ENCODE results near the gene ZRANB3.

DNA sequence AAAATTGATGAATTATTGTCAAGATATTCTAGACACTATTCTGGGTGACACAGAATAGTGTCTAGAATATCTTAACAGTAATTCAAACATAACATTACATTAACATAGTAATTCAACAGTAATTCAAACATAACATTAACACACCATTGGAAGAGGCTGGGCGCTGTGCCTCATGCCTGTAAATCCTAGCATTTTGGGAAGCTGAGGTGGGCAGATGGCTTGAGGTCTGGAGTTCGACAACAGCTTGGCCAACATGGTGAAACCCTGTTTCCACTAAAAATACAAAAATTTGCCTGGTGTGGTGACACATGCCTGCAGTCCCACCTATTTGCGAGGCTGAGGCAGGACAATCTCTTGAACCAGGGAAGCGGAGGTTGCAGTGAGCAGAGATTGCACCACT lies 195.8 kb downstream of the ZRANB3 start:
- TF ChIP-seq, protein P1, sequence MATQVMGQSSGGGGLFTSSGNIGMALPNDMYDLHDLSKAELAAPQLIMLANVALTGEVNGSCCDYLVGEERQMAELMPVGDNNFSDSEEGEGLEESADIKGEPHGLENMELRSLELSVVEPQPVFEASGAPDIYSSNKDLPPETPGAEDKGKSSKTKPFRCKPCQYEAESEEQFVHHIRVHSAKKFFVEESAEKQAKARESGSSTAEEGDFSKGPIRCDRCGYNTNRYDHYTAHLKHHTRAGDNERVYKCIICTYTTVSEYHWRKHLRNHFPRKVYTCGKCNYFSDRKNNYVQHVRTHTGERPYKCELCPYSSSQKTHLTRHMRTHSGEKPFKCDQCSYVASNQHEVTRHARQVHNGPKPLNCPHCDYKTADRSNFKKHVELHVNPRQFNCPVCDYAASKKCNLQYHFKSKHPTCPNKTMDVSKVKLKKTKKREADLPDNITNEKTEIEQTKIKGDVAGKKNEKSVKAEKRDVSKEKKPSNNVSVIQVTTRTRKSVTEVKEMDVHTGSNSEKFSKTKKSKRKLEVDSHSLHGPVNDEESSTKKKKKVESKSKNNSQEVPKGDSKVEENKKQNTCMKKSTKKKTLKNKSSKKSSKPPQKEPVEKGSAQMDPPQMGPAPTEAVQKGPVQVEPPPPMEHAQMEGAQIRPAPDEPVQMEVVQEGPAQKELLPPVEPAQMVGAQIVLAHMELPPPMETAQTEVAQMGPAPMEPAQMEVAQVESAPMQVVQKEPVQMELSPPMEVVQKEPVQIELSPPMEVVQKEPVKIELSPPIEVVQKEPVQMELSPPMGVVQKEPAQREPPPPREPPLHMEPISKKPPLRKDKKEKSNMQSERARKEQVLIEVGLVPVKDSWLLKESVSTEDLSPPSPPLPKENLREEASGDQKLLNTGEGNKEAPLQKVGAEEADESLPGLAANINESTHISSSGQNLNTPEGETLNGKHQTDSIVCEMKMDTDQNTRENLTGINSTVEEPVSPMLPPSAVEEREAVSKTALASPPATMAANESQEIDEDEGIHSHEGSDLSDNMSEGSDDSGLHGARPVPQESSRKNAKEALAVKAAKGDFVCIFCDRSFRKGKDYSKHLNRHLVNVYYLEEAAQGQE (IDR thresholded peaks at IDR 0.05; ENCODE audit: insufficient read depth in 1 of 2, low read depth in 2 of 2, low read length in 2 of 2), result no peak
- TF ChIP-seq POLR2AphosphoS5 (IDR thresholded peaks at IDR 0.05; ENCODE audit: low read depth, low read length) (no peak), SIN3A (IDR thresholded peaks at IDR 0.05; ENCODE audit: borderline replicate concordance, insufficient read depth, low read length) (no peak), TAF1 (IDR thresholded peaks at IDR 0.05; ENCODE audit: borderline replicate concordance, insufficient read depth, low read length) (no peak)

Data from PFSK-1 (cell line).